Urothelium cell line (cell line): ENCODE measurements around the gene F2R.
"Not testable (repeated sequence)": the region's sequence is repeated elsewhere in the genome, so short reads cannot be mapped to it uniquely, and the experiment has no call there.

Experiments
- DNase-seq: peaks from one replicate; pipeline ENCODE4 v3.0.0; 2011; ENCODE audit warnings: low spot score, mixed read lengths
- FAIRE-seq: peaks from 2 replicates; lab custom pipeline; 2011; peaks lifted over from hg19 to GRCh38; lab: Jason Lieb, UNC

F2R gene

GRCh38 chr5:76717222-76718083, 1.5 kb downstream of the F2R start:
- no peak for FAIRE-seq

GRCh38 chr5:76718381-76718832, 2.5 kb downstream of the F2R start:
- FAIRE-seq (no peak), DNase-seq (no peak)

More at GRCh38 chr5:76717222-76718083, 1.5 kb downstream of the F2R start:
- no peak for DNase-seq

- FAIRE-seq, result no peak
- no peak for DNase-seq
Observed at GRCh38 chr5:76718880-76719279, 3.0 kb downstream of the F2R start.

GRCh38 chr5:76720988-76721569, 5.2 kb downstream of the F2R start:
- no peak for DNase-seq

GRCh38 chr5:76723266-76723665, 7.3 kb downstream of the F2R start:
- DNase-seq, result no peak

More at GRCh38 chr5:76720988-76721569, 5.2 kb downstream of the F2R start:
- no peak for FAIRE-seq

GRCh38 chr5:76723906-76724305, 8.0 kb downstream of the F2R start:
- no peak for DNase-seq
- FAIRE-seq, result no peak

More at GRCh38 chr5:76723266-76723665, 7.3 kb downstream of the F2R start:
- no peak for FAIRE-seq

DNA sequence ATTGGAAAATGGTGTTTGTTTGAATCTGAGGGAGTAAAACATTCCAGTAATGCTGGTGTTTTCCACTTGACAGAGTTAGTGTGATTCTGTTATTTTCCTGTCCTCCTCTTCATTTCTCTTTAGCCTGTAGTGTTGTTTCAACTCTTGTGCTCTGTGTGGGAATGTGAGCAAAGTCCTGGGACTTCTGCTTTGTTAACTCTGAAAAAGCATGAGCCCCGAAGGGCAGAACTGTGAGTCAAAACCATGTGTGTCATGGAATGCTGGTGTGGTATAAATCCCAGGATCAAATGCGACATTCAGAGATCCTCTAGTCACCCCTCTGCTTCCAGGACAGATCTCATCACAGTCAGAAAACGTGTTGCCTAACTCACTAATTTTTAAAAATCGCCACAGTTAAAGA, 8.9 kb downstream of the F2R start:
- DNase-seq (no peak), FAIRE-seq (no peak)

DNA sequence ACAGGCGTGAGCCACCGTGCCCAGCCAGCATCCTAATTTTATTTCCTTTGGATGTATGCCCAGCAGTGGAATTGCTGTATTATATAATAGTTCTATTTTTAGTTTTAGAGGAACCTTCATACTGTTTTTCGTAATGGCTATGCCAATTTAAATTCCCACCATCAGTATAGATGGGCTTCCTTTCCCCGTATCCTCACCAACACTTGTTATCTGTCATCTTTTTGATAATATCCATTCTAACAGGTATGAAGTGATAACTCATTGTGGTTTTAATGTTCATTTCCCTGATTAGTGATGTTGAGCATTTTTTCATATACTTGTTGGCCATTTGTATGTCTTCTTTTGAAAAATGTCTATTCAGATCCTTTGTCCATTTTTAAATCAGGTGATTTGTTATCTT, 13.0 kb downstream of the F2R start:
- no peak for FAIRE-seq
- no peak for DNase-seq

DNA sequence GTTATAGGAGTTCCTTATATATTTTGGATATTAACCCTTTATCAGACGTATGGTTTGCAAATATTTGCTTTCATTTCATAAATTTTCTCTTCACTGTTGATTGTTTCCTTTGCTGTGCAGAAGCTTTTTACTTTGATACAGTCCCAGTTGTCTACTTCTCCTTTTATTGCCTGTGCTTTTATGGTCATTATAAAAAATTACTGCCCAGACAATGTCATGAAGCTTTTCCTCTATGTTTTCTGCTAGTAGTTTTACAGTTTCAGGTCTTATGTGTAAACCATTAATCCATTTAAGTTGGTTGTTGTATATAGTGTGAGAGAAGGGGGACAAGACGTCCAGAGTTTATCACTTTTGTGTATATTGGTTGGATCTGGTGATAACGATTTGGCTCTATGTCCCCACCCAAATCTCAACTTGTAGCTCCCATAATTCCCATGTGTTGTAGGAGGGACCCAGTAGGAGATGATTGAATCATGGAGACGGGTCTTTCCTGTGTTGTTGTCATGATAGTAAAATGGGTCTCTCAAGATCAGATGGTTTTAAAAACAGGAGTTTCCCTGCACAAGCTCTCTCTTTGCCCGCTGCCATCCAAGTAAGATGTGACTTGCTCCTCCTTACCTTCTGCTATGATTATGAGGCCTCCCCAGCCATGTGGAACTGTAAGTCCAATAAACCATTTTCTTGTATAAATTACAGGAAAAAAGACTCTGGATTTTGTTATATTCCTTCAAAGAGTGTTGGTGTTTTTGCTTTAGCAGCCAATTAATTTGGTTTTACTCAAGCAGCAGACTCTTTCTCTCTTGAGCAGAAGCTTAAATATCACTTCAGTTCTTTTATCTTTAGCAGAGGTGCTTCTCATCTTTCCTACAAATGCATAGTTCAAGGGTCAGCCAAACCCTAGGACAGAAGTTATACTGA, 13.7 kb downstream of the F2R start:
- DNase-seq, result no peak
- no peak for FAIRE-seq

GRCh38 chr5:76732405-76733048, 16.6 kb downstream of the F2R start:
- no peak for FAIRE-seq
- no peak for DNase-seq

DNA sequence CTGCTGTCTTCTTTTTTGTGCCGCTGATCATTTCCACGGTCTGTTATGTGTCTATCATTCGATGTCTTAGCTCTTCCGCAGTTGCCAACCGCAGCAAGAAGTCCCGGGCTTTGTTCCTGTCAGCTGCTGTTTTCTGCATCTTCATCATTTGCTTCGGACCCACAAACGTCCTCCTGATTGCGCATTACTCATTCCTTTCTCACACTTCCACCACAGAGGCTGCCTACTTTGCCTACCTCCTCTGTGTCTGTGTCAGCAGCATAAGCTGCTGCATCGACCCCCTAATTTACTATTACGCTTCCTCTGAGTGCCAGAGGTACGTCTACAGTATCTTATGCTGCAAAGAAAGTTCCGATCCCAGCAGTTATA, 17.1 kb downstream of the F2R start:
- FAIRE-seq (no peak), DNase-seq (no peak)

GRCh38 chr5:76735762-76736545, 20.0 kb downstream of the F2R start:
- no peak for DNase-seq
- FAIRE-seq, result no peak

GRCh38 chr5:76736679-76737556, 21.0 kb downstream of the F2R start:
- DNase-seq (no peak), FAIRE-seq (no peak)

DNA sequence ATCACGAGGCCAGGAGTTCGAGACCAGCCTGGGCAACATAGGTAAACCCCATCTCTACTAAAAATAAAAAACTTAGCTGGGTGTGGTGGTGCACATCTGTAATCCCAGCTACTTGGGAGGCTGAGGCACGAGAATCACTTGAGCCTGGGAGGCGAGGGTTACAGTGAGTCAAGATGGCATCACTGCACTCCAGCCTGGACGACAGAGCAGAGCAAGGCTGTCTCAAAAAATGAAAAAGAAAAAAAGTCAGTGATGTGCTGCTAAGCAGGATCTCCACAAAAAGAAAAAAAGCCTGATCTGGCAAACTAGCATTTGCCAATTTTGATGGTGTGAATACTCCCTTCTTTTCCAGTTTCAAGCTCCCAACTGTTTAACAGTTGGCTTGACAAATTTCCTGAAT, 21.9 kb downstream of the F2R start:
- FAIRE-seq, result no peak

GRCh38 chr5:76741506-76741905, 25.6 kb downstream of the F2R start:
- not testable (repeated sequence) for FAIRE-seq, DNase-seq

More for the DNA sequence above, 21.9 kb downstream of the F2R start:
- no peak for DNase-seq

GRCh38 chr5:76742583-76742982, 26.7 kb downstream of the F2R start:
- no peak for FAIRE-seq
- DNase-seq, result no peak

DNA sequence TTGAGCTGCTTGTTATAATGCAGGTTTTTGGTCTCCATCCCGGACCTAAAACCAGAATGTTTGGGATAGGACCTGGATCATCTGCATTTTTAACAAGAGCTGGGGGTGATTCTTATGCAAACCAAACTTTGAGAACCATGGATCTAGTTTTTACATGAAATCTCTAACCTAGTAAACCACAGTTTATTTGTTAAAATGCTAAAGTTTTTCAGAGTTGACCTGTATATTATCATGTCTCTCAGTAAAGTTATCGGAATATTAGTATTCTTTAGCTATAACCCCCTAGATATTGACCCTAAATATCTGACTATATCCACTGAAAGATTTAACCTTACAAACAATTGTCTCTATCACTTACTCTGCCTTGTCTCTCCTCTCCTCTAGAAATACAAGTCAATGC, 28.7 kb downstream of the F2R start:
- no peak for DNase-seq
- FAIRE-seq, result no peak

DNA sequence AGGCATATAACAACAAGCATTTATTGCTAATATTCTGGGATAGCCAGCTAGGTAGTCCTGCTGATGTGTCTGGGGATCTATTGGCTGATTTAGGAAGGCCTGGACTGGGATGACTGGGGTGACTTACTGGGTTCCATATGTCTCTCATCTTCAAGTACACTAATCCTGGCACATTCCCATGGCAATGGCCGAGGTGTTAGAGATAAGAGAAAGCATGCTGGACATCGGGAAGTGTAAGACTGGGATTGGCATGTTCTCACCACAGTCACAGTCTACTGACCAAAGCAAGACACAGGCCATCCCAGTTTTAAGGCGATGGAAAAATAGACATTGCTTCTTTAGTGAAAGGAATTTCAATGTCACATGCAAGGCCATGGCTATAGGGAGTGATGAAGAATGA, 29.7 kb downstream of the F2R start:
- FAIRE-seq (no peak), DNase-seq (no peak)

GRCh38 chr5:76746677-76747076, 30.8 kb downstream of the F2R start:
- DNase-seq (no peak), FAIRE-seq (no peak)
